Astrocyte of the cerebellum (primary cell): ENCODE results near the gene SLC25A34.
A peak's percentile ranks its signal among the peaks of the same experiment; 100 is the strongest.

ENCODE experiments used
- DNase-seq: peaks from one replicate; pipeline ENCODE4 v3.0.0-alpha.2; 2011; ENCODE audit warnings: low read depth
- H3K4me3 ChIP-seq: 2 replicates; pipeline ENCODE4 v1.5.1; 2011; ENCODE audit warnings: mild to moderate bottlenecking, low read depth, low read length, moderate library complexity
- CTCF ChIP-seq: IDR thresholded peaks from 2 replicates; pipeline ENCODE4 v1.5.1; 2012; ENCODE audit warnings: low read length, low read depth, moderate library complexity, mild to moderate bottlenecking; ENCODE audit errors: missing control alignments
- in situ Hi-C: cut with HindIII; loops from 2 replicates; pipeline ENCODE4 v1.10.0; 2017; ENCODE audit warnings: low sequenced_read_pairs

Gene SLC25A34

GRCh38 chr1:15761366-15762128 lies 25.5 kb downstream of the SLC25A34 start:
- peak overlapping the region; percentile 84 for H3K4me3 ChIP-seq
- DNase-seq: no peak
- in situ Hi-C loops: no loop called here
- TF ChIP-seq CTCF: no peak

DNA sequence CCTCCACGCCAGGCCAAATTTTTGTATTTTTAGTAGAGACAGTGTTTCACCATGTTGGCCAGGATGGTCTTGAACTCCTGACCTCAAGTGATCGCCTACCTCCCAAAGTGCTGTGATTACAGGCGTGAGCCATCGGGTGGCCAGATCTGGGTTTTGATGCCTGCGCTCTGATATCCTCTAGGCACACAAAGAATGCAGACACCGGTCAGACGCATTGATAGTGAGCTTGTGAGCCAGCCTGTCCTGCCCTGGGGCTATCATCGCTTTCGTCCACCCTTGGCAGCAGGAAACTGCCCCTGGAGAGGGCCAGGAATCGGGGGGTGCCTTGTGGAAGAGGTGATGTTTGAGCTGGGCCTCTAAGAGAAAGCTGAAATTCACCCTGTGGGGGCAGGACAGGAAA lies 26.5 kb downstream of the SLC25A34 start:
- no peak for TF ChIP-seq CTCF
- in situ Hi-C loops: no loop called here
- H3K4me3 ChIP-seq: no peak overlapping the region
- DNase-seq: no peak

DNA sequence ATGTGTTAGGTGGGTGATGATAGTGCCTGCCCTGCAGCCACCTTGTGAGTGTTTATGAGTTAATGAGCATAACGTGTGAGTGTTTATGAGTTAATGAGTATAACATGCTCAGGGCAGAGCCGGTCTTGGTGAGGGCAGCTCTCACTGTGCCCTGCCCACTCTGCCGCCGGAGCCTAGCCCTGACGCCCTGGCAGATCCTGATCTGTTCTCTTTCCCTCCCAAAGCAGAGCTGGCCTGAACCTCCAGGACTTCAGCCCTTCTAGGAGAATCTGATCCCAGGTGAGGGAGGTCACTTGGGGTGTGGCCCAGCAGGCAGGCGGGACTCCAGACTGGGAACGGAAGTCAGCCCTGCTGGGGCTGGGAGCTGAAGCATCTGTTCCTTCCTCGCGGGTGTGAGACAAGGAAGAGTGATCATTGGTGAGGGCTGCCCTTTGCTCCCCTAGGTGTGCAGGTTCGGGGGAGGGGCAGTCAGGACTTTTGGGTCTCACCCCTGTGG lies 28.3 kb downstream of the SLC25A34 start:
- no peak for TF ChIP-seq CTCF
- no peak overlapping the region for H3K4me3 ChIP-seq
- no peak for DNase-seq
- in situ Hi-C loops: no loop called here

DNA sequence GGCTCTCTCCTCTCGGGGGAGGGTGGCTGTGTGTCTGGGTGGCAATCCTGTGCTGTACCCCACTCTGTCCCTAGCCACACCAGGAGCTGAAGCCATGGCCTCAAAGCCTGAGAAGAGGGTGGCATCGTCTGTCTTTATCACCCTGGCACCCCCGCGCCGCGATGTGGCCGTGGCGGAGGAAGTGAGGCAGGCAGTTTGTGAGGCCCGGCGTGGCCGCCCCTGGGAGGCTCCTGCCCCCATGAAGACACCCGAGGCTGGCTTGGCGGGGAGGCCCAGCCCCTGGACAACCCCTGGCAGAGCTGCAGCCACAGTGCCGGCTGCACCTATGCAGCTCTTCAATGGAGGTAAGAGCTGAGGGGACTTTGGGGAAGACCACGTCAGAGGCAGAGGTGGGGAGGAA lies 28.8 kb downstream of the SLC25A34 start:
- TF ChIP-seq CTCF: no peak
- no peak overlapping the region for H3K4me3 ChIP-seq
- in situ Hi-C loops: no loop called here
- DNase-seq: no peak

DNA sequence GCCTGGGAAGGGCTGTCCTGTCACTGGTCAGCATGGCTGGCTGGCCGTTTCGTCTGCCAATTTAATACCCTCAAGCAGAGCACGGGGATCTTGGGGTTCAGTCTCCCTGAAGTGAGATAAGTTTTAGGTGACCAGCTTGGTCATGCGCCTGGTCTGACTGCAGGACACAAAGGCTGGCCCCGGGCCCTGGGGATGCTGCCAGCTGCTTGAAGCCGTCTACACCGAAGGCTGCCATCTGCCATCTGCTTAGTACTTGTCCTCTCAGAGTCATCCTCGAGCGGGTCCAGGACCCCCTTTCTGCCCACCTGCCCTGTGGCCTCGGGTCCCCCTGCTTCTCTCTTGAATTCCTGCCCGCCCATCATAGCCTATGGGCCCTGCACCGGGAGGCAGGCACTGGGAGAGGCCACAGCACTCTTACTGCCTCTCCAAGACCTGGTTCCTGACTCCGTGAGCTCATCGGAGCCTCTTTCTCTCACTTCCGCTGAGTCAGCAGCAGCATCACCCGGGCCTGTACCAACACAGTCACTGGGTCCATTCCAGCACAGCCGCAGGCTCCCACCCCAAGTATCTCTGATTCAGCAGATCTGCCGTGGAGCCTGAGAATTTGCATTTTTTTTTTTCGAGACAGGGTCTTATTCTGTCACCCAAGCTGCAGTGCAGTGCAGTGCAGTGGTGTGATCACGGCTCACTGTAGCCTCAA lies 29.6 kb downstream of the SLC25A34 start:
- TF ChIP-seq CTCF: no peak
- DNase-seq: peak; percentile 65
- no peak overlapping the region for H3K4me3 ChIP-seq
- in situ Hi-C loops: no loop called here

DNA sequence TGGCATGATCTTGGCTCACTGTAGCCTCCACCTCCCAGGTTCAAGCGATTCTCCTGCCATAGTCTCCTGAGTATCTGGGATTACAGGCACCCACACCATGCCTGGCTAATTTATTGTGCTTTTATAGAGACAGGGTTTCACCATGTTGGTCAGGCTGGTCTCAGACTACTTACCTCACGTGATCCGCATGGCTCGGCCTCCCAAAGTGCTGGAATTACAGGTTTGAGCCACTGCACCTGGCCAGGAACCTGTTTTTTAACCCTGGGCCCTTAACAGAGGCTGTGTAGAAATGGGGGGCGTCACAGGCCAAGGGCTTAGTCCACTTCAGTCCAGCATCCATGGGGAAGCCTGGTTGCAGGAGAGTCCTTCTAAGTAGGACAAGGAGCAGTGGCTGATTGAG lies 31.9 kb downstream of the SLC25A34 start:
- in situ Hi-C loops: no loop called here
- no peak for TF ChIP-seq CTCF
- no peak for DNase-seq
- H3K4me3 ChIP-seq: no peak overlapping the region
